HG02759 (cell line): ENCODE results near the gene TSPAN15.
"Not testable (repeated sequence)": the region's sequence is repeated elsewhere in the genome, so short reads cannot be mapped to it uniquely, and the experiment has no call there.

Experiments used
- ATAC-seq: cut with Tn5 transposase; IDR thresholded peaks from one replicate; pipeline ENCODE4 v1.9.1; 2021; ENCODE audit warnings: mild to moderate bottlenecking, moderate library complexity; ENCODE audit not compliant: unreplicated experiment

The TSPAN15 gene

GRCh38 chr10:69483963-69484362 is 32.7 kb downstream of the TSPAN15 start:
- ATAC-seq = no peak

GRCh38 chr10:69484736-69485135 is 33.5 kb downstream of the TSPAN15 start:
- no peak for ATAC-seq

- ATAC-seq = no peak
Observed at GRCh38 chr10:69486922-69487730, 35.9 kb downstream of the TSPAN15 start.

GRCh38 chr10:69488149-69488844 is 37.0 kb downstream of the TSPAN15 start:
- ATAC-seq = not testable (repeated sequence)

GRCh38 chr10:69488856-69489255 is 37.6 kb downstream of the TSPAN15 start:
- not testable (repeated sequence) for ATAC-seq

GRCh38 chr10:69489506-69490090 is 38.3 kb downstream of the TSPAN15 start:
- ATAC-seq = no peak

GRCh38 chr10:69490876-69491275 is 39.6 kb downstream of the TSPAN15 start:
- ATAC-seq = no peak

GRCh38 chr10:69491611-69492010 is 40.3 kb downstream of the TSPAN15 start:
- no peak for ATAC-seq

- no peak for ATAC-seq
Observed at GRCh38 chr10:69492091-69492745, 41.0 kb downstream of the TSPAN15 start.

GRCh38 chr10:69492746-69493462 is 41.6 kb downstream of the TSPAN15 start:
- no peak for ATAC-seq

- no peak for ATAC-seq
Observed at GRCh38 chr10:69494626-69495558, 43.6 kb downstream of the TSPAN15 start.

- no peak for ATAC-seq
Observed at GRCh38 chr10:69495666-69496065, 44.4 kb downstream of the TSPAN15 start.

- no peak for ATAC-seq
Observed at GRCh38 chr10:69496352-69497230, 45.3 kb downstream of the TSPAN15 start.

- ATAC-seq = no peak
Observed at GRCh38 chr10:69497231-69497561, 45.9 kb downstream of the TSPAN15 start.

- ATAC-seq = no peak
Observed at GRCh38 chr10:69497611-69498390, 46.5 kb downstream of the TSPAN15 start.

GRCh38 chr10:69498711-69499471 is 47.6 kb downstream of the TSPAN15 start:
- ATAC-seq = no peak
